Activated T-cell treated with anti-CD3 and anti-CD28 coated beads, Interleukin-2, amount 50 U/mL, for 4 hours (primary cell): Measurements from ENCODE around the gene DNAL1. TPM values are rescaled to one million over a fixed set of nuclear protein-coding genes. Genes with fewer than 3 reads are reported as not detected.

ENCODE experiments used
- ATAC-seq, 2 donors: fragments of 200-7000 bp; cut with Tn5 transposase; one replicate each; pipeline ENCODE4 v1.10.0; 2021
- DNase-seq: peaks from one replicate; pipeline ENCODE4 v3.0.0-alpha.2; 2020
- H3K27me3 Mint-ChIP-seq: one replicate; pipeline ENCODE4 v1.8.0; 2021; ENCODE audit warnings: low read depth, mixed read lengths
- H3K36me3 Mint-ChIP-seq: one replicate; pipeline ENCODE4 v1.8.0; 2022; ENCODE audit warnings: mixed read lengths; ENCODE audit not compliant: insufficient read depth
- H3K4me1 Mint-ChIP-seq: one replicate; pipeline ENCODE4 v1.8.0; 2021; ENCODE audit warnings: low read depth, mixed read lengths
- H3K4me3 Mint-ChIP-seq: one replicate; pipeline ENCODE4 v1.8.0; 2021; ENCODE audit warnings: mild to moderate bottlenecking, moderate library complexity, mixed read lengths
- H3K9me3 Mint-ChIP-seq: one replicate; pipeline ENCODE4 v1.8.0; 2021; ENCODE audit warnings: mixed read lengths
- total RNA-seq, 3 donors: library from RNA; stranded (reverse); gene quantifications; one replicate each; pipeline ENCODE4 v1.2.1, GENCODE V29; 2021

DNAL1 gene
- total RNA-seq, 3 donors from 2014 or later: 7.0 to 10.8 (median 9.7) TPM

GRCh38 chr14:73744175-73744867, 99.5 kb downstream of the DNAL1 start:
- no peak for ATAC-seq
- DNase-seq: no peak
- H3K9me3 Mint-ChIP-seq: no peaks in the 10 kb centered on the region
- H3K36me3 Mint-ChIP-seq: peaks cover 2% of the 10 kb centered on the region
- H3K4me1 Mint-ChIP-seq: peaks cover 92% of the 10 kb centered on the region
- no peaks in the 10 kb centered on the region for H3K27me3 Mint-ChIP-seq
- peak overlapping the region; percentile 80 for H3K4me3 Mint-ChIP-seq

GRCh38 chr14:73744874-73745529, 100.2 kb downstream of the DNAL1 start:
- Mint-ChIP-seq H3K4me3 (peak overlapping the region; percentile 80), H3K27me3 (no peaks in the 10 kb centered on the region), H3K9me3 (no peaks in the 10 kb centered on the region), H3K4me1 (peaks cover 94% of the 10 kb centered on the region), H3K36me3 (peaks cover 2% of the 10 kb centered on the region)
- no peak for ATAC-seq
- DNase-seq: no peak

- H3K36me3 Mint-ChIP-seq: peaks cover 2% of the 10 kb centered on the region
- no peak overlapping the region for H3K4me3 Mint-ChIP-seq
- DNase-seq: no peak
- ATAC-seq: no peak
- no peaks in the 10 kb centered on the region for H3K9me3 Mint-ChIP-seq
- peaks cover 94% of the 10 kb centered on the region for H3K4me1 Mint-ChIP-seq
- no peaks in the 10 kb centered on the region for H3K27me3 Mint-ChIP-seq
Measured at GRCh38 chr14:73745571-73746519, 101.1 kb downstream of the DNAL1 start.

- ATAC-seq: no peak
- no peak for DNase-seq
- Mint-ChIP-seq H3K4me3 (no peak overlapping the region), H3K4me1 (peaks cover 94% of the 10 kb centered on the region), H3K9me3 (no peaks in the 10 kb centered on the region), H3K36me3 (peaks cover 2% of the 10 kb centered on the region), H3K27me3 (no peaks in the 10 kb centered on the region)
Measured at GRCh38 chr14:73746520-73747378, 102.0 kb downstream of the DNAL1 start.

- Mint-ChIP-seq H3K4me1 (peaks cover 94% of the 10 kb centered on the region), H3K9me3 (no peaks in the 10 kb centered on the region), H3K27me3 (no peaks in the 10 kb centered on the region), H3K36me3 (peaks cover 2% of the 10 kb centered on the region), H3K4me3 (no peak overlapping the region)
- ATAC-seq: peak in 1 of 2 donors; percentile 8
- no peak for DNase-seq
Measured at GRCh38 chr14:73747379-73748211, 102.8 kb downstream of the DNAL1 start.

- Mint-ChIP-seq H3K4me1 (peaks cover 94% of the 10 kb centered on the region), H3K9me3 (no peaks in the 10 kb centered on the region), H3K4me3 (peak overlapping the region; percentile 19)
Measured at GRCh38 chr14:73748858-73749357, 104.1 kb downstream of the DNAL1 start.

GRCh38 chr14:73749706-73750530, 105.1 kb downstream of the DNAL1 start:
- Mint-ChIP-seq H3K36me3 (peaks cover 2% of the 10 kb centered on the region), H3K27me3 (no peaks in the 10 kb centered on the region), H3K9me3 (no peaks in the 10 kb centered on the region), H3K4me1 (peaks cover 94% of the 10 kb centered on the region), H3K4me3 (no peak overlapping the region)
- ATAC-seq (no peak), DNase-seq (no peak)

More at GRCh38 chr14:73748858-73749357, 104.1 kb downstream of the DNAL1 start:
- no peak for ATAC-seq
- DNase-seq: no peak
- peaks cover 2% of the 10 kb centered on the region for H3K36me3 Mint-ChIP-seq
- no peaks in the 10 kb centered on the region for H3K27me3 Mint-ChIP-seq

GRCh38 chr14:73750531-73750901, 105.7 kb downstream of the DNAL1 start:
- peaks cover 94% of the 10 kb centered on the region for H3K4me1 Mint-ChIP-seq
- peaks cover 2% of the 10 kb centered on the region for H3K36me3 Mint-ChIP-seq
- no peaks in the 10 kb centered on the region for H3K27me3 Mint-ChIP-seq
- DNase-seq: no peak
- H3K4me3 Mint-ChIP-seq: no peak overlapping the region
- no peak for ATAC-seq
- H3K9me3 Mint-ChIP-seq: no peaks in the 10 kb centered on the region

- peaks cover 98% of the 10 kb centered on the region for H3K4me1 Mint-ChIP-seq
- ATAC-seq (no peak), DNase-seq (no peak)
- no peaks in the 10 kb centered on the region for H3K9me3 Mint-ChIP-seq
- peaks cover 2% of the 10 kb centered on the region for H3K36me3 Mint-ChIP-seq
- H3K4me3 Mint-ChIP-seq: no peak overlapping the region
- no peaks in the 10 kb centered on the region for H3K27me3 Mint-ChIP-seq
Measured at GRCh38 chr14:73751157-73751691, 106.4 kb downstream of the DNAL1 start.

GRCh38 chr14:73752297-73752992, 107.7 kb downstream of the DNAL1 start:
- DNase-seq (no peak), ATAC-seq (no peak)
- Mint-ChIP-seq H3K27me3 (no peaks in the 10 kb centered on the region), H3K36me3 (no peaks in the 10 kb centered on the region), H3K4me1 (peaks cover 98% of the 10 kb centered on the region), H3K4me3 (peak overlapping the region; percentile 24), H3K9me3 (no peaks in the 10 kb centered on the region)
